RPMI7951 (cell line): ENCODE measurements around the gene RSPO3. TPM values are rescaled to one million over a fixed set of nuclear protein-coding genes. Genes with fewer than 3 reads are reported as not detected.
"Not testable (repeated sequence)": the region's sequence is repeated elsewhere in the genome, so short reads cannot be mapped to it uniquely, and the experiment has no call there.

Experiments
- DNase-seq: peaks from one replicate; pipeline ENCODE4 v3.0.0-alpha.2; 2012; ENCODE audit warnings: low read depth
- total RNA-seq: library from RNA; depleted of rRNA; stranded (reverse); fragments of >200 nt; shearing (Covaris generic); gene quantifications from 2 replicates; pipeline ENCODE4 v1.2.3, GENCODE V29; 2014; rRNA removed

The RSPO3 gene
- total RNA-seq, 1 experiment from 2014 or later = not detected

GRCh38 chr6:127205036-127205435, 86.6 kb downstream of the RSPO3 start:
- no peak for DNase-seq

- no peak for DNase-seq
Observed at GRCh38 chr6:127206531-127207095, 88.1 kb downstream of the RSPO3 start.

GRCh38 chr6:127207591-127208120, 89.2 kb downstream of the RSPO3 start:
- DNase-seq = peak; percentile 2

- DNase-seq = no peak
Observed at GRCh38 chr6:127210725-127211124, 92.3 kb downstream of the RSPO3 start.

- DNase-seq = no peak
Observed at GRCh38 chr6:127212376-127212775, 93.9 kb downstream of the RSPO3 start.

GRCh38 chr6:127214032-127214431, 95.6 kb downstream of the RSPO3 start:
- not testable (repeated sequence) for DNase-seq

- not testable (repeated sequence) for DNase-seq
Observed at GRCh38 chr6:127214531-127214930, 96.1 kb downstream of the RSPO3 start.

- no peak for DNase-seq
Observed at GRCh38 chr6:127215931-127216330, 97.5 kb downstream of the RSPO3 start.

GRCh38 chr6:127216810-127217789, 98.6 kb downstream of the RSPO3 start:
- DNase-seq = no peak

GRCh38 chr6:127219869-127220268, 101.4 kb downstream of the RSPO3 start:
- DNase-seq = no peak

GRCh38 chr6:127221201-127221600, 102.7 kb downstream of the RSPO3 start:
- DNase-seq = no peak

GRCh38 chr6:127222418-127222817, 103.9 kb downstream of the RSPO3 start:
- DNase-seq = no peak

- no peak for DNase-seq
Observed at GRCh38 chr6:127225497-127225896, 107.0 kb downstream of the RSPO3 start.

GRCh38 chr6:127233819-127234218, 115.3 kb downstream of the RSPO3 start:
- DNase-seq = not testable (repeated sequence)

- no peak for DNase-seq
Observed at GRCh38 chr6:127243501-127243900, 125.0 kb downstream of the RSPO3 start.

Other genes starting within 250 kb of the RSPO3 start
- 25.4 and 29.1 TPM in 2 replicates for gene RNF146, start 148.2 kb downstream of the RSPO3 start, total RNA-seq
- 105 and 113 TPM in 2 replicates for gene ECHDC1, start 224.9 kb downstream of the RSPO3 start, total RNA-seq